Smooth muscle cell (in vitro differentiated cells): ENCODE data around the gene FREY1. TPM values are rescaled to one million over a fixed set of nuclear protein-coding genes. Genes with fewer than 3 reads are reported as not detected.

Source experiments
- DNase-seq: peaks from one replicate; lab custom pipeline; 2025; ENCODE audit not compliant: unreplicated experiment; lab: John Stamatoyannopoulos, UW
- H2AFZ ChIP-seq: fragments of 200-600 bp; sonication (generic); 2 replicates; pipeline ENCODE4 v1.6.0; 2016; ENCODE audit warnings: antibody characterized with exemption, low read depth, mild to moderate bottlenecking
- H3F3A ChIP-seq: fragments of 200-600 bp; sonication (generic); 2 replicates; pipeline ENCODE4 v1.6.0; 2017; ENCODE audit warnings: antibody characterized with exemption, low read depth
- H3K27ac ChIP-seq: fragments of 200-600 bp; sonication (generic); 2 replicates; pipeline ENCODE4 v1.5.1; 2016; ENCODE audit warnings: low read depth, mild to moderate bottlenecking
- H3K27me3 ChIP-seq: fragments of 200-600 bp; sonication (generic); 2 replicates; pipeline ENCODE4 v1.6.1; 2016; ENCODE audit warnings: low read depth, mild to moderate bottlenecking
- H3K36me3 ChIP-seq: fragments of 200-600 bp; sonication (generic); 2 replicates; pipeline ENCODE4 v1.5.1; 2016; ENCODE audit warnings: low read depth
- H3K4me1 ChIP-seq: fragments of 200-600 bp; sonication (generic); 2 replicates; pipeline ENCODE4 v1.5.1; 2016; ENCODE audit warnings: low read depth
- H3K4me2 ChIP-seq: fragments of 200-600 bp; sonication (generic); 2 replicates; pipeline ENCODE4 v1.6.0; 2016; ENCODE audit warnings: mild to moderate bottlenecking
- H3K4me3 ChIP-seq: fragments of 200-600 bp; sonication (generic); 2 replicates; pipeline ENCODE4 v1.5.1; 2016; ENCODE audit warnings: mild to moderate bottlenecking
- H3K79me2 ChIP-seq: fragments of 200-600 bp; sonication (generic); 2 replicates; pipeline ENCODE4 v1.6.0; 2016; ENCODE audit warnings: low read depth, mild to moderate bottlenecking
- H3K9ac ChIP-seq: fragments of 200-600 bp; sonication (generic); 2 replicates; pipeline ENCODE4 v1.6.0; 2016; ENCODE audit warnings: low read depth
- H3K9me3 ChIP-seq: fragments of 200-600 bp; sonication (generic); replicated peaks from 2 replicates; pipeline ENCODE4 v1.5.1; 2016; ENCODE audit warnings: low read depth
- H4K20me1 ChIP-seq: fragments of 200-600 bp; sonication (generic); 2 replicates; pipeline ENCODE4 v1.6.0; 2016; ENCODE audit warnings: low read depth
- WGBS: methylation state at CpG from one replicate; pipeline ENCODE4 v1.1.7; 2016; ENCODE audit warnings: low lambda C conversion rate; 5-methylcytosine and 5-hydroxymethylcytosine counted together
- polyA plus RNA-seq: library from polyadenylated mRNA; unstranded; fragments of >200 nt; fragmentation: Nextera tagmentation; extraction: Ambion mirVana; gene quantifications from 2 replicates; pipeline ENCODE4 v1.2.1, GENCODE V29; 2016
- total RNA-seq: library from RNA; depleted of rRNA; stranded (reverse); fragments of >200 nt; gene quantifications from 2 replicates; pipeline ENCODE4 v1.2.3, GENCODE V29; 2014
- TF ChIP-seq, protein P1 (sequence below): fragments of 200-600 bp; sonication (generic); IDR thresholded peaks from 2 replicates; pipeline ENCODE4 v1.5.1; 2017; ENCODE audit warnings: borderline replicate concordance, mild to moderate bottlenecking, antibody characterized with exemption; ENCODE audit not compliant: insufficient read depth, poor library complexity, severe bottlenecking

FREY1 gene
- total and polyA plus RNA-seq, 2 experiments from 2014 or later, result 0.22 to 0.57 TPM

DNA sequence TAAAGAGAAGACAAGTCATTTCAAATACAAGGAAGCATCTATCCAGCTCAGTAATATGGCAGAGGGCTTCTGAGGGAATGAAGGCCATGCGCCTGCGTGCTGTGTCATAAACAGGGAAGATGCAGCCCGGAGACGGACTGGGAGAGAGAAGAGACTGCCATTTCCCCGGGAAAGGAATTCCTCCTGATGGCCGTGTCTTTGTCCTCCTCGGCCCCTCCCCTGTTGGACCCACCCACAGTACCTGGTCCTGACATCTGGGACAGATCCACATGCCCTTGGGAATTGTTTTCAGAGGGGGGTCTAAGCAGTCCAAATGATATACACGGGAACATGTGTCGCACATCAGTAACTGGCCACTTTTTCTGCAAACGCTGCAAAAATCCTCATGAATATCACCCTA lies 30.8 kb upstream of the FREY1 start:
- no peaks in the 10 kb centered on the region for H3K9me3 ChIP-seq
- TF ChIP-seq, protein P1, sequence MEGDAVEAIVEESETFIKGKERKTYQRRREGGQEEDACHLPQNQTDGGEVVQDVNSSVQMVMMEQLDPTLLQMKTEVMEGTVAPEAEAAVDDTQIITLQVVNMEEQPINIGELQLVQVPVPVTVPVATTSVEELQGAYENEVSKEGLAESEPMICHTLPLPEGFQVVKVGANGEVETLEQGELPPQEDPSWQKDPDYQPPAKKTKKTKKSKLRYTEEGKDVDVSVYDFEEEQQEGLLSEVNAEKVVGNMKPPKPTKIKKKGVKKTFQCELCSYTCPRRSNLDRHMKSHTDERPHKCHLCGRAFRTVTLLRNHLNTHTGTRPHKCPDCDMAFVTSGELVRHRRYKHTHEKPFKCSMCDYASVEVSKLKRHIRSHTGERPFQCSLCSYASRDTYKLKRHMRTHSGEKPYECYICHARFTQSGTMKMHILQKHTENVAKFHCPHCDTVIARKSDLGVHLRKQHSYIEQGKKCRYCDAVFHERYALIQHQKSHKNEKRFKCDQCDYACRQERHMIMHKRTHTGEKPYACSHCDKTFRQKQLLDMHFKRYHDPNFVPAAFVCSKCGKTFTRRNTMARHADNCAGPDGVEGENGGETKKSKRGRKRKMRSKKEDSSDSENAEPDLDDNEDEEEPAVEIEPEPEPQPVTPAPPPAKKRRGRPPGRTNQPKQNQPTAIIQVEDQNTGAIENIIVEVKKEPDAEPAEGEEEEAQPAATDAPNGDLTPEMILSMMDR, result no peak
- peaks cover 12% of the 10 kb centered on the region for H3K36me3 ChIP-seq
- no peak overlapping the region for H3K4me3 ChIP-seq
- no peak overlapping the region for H3K9ac ChIP-seq
- 87% methylated on average over 10 of the region's 10 CpGs for WGBS
- no peak overlapping the region for H3K4me2 ChIP-seq
- H4K20me1 ChIP-seq, result no peaks in the 10 kb centered on the region
- no peak overlapping the region for H3K27ac ChIP-seq
- H2AFZ ChIP-seq, result no peak overlapping the region
- H3K4me1 ChIP-seq, result no peaks in the 10 kb centered on the region
- DNase-seq, result no peak
- no peaks in the 10 kb centered on the region for H3K79me2 ChIP-seq
- no peaks in the 10 kb centered on the region for H3K27me3 ChIP-seq
- no peaks in the 10 kb centered on the region for H3F3A ChIP-seq

DNA sequence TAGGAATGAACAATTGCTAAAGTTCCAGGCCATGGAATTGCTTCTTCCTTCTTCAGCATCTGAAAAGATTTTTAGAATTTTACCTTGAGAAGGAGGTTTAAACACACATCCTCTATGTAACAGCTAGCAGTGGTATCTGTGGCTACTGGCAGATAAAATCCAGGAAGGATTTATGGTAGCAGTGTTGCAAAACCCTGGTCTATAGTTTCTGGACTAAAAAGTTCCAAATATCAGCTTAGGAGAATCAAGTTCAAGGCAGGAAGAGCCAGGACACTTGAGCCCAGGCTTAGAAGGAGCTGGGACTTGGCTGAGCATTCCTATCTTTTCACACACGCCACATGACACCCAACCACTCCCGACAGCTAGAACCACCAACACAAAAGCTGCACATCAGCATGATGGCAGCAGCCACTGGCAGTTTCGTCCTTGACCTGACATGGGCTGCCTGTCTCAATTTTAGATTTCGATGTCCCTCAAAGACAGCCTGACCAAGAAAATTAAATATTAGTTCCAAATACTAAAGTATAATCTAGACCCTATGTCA lies 29.5 kb upstream of the FREY1 start:
- 91% methylated on average over 4 of the region's 4 CpGs for WGBS
- Histone ChIP-seq H3F3A (no peaks in the 10 kb centered on the region), H4K20me1 (no peaks in the 10 kb centered on the region), H3K9me3 (no peaks in the 10 kb centered on the region), H3K4me2 (no peak overlapping the region), H3K79me2 (no peaks in the 10 kb centered on the region), H3K27me3 (no peaks in the 10 kb centered on the region), H3K9ac (no peak overlapping the region), H3K4me1 (no peaks in the 10 kb centered on the region), H2AFZ (no peak overlapping the region), H3K36me3 (peaks cover 12% of the 10 kb centered on the region), H3K4me3 (no peak overlapping the region), H3K27ac (no peak overlapping the region)
- TF ChIP-seq, protein P1, result no peak
- DNase-seq, result no peak

DNA sequence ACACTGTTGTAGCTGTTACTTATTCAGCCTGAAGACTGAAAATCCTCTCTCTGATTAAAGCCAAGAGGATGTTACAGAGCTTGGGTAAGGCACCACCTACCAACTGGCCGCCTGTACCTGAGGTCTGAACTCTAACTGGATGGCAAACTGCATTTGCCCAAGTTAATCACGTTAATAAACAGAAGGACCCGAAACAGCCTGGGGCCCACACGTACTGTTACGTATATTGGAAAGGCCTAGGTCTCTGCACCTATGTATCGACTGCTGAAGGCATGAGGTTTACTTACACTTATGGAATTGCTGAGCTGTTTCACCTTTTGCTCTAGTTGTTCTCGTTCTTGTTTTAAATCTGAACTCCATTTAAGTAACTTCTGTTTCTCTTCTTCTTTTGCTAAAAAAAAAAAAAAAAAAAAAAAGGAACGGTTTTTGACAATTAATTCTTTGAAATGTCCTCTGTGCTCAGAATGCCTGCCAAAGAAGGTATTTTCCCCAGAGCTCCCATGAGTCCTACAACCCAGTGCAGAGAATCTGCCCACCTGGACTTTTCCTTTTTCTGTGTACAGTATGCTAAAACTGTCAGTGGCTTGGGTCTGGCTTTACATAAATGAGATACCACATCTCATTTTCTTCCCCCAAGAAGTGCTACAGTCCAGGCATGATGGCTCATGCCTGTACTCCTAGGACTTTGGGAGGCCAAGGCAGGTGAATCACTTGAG lies 28.4 kb upstream of the FREY1 start:
- Histone ChIP-seq H3K9me3 (no peaks in the 10 kb centered on the region), H3K4me1 (no peaks in the 10 kb centered on the region), H3K36me3 (peaks cover 12% of the 10 kb centered on the region)

More for the DNA sequence above, 28.4 kb upstream of the FREY1 start:
- H3F3A ChIP-seq, result no peaks in the 10 kb centered on the region
- TF ChIP-seq, protein P1, result no peak
- H3K9ac ChIP-seq, result no peak overlapping the region
- no peak overlapping the region for H3K4me2 ChIP-seq
- no peaks in the 10 kb centered on the region for H3K27me3 ChIP-seq
- H4K20me1 ChIP-seq, result no peaks in the 10 kb centered on the region
- 97% methylated on average over 8 of the region's 8 CpGs for WGBS
- H2AFZ ChIP-seq, result no peak overlapping the region
- H3K4me3 ChIP-seq, result no peak overlapping the region
- H3K27ac ChIP-seq, result no peak overlapping the region
- no peak for DNase-seq
- H3K79me2 ChIP-seq, result no peaks in the 10 kb centered on the region
